Activated T-cell treated with anti-CD3 and anti-CD28 coated beads, Interleukin-2, amount 50 U/mL, for 48 hours (primary cell): Measurements from ENCODE around the gene CTNNA2.
"Not testable (repeated sequence)": the region's sequence is repeated elsewhere in the genome, so short reads cannot be mapped to it uniquely, and the experiment has no call there.

Experiments
- DNase-seq, 2 experiments: peaks; one replicate each; pipeline ENCODE4 v3.0.0-alpha.2; 2020

CTNNA2 gene

DNA sequence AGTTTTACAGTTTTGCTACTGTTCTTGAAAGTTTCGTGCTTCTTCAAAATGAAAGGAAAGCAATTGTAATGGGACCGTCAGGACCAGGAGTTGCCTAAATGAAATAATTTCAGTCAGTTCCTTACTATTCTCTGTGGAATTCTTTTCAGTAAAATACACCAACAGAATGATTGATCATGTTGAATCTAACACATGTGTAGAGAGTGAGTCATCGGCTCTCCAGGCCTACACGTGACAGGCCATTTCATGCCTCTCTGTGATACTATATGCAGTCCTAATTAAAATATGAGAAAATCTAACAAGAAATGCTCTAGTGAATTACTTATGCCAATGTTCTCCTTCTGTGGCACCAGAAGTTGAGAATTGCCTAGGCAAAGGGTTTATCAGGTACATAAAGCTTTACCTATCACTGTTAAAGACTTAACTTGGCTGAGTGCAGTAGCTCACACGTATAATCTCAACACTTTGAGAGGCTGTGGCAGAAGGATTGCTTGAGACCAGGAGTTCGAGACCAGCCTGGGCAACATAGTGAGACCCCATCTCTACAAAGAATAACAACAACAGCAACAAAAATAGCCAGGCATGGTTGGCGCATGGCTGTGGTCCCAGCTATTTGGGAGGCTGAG is 592.3 kb downstream of the CTNNA2 start:
- DNase-seq: no peak

DNA sequence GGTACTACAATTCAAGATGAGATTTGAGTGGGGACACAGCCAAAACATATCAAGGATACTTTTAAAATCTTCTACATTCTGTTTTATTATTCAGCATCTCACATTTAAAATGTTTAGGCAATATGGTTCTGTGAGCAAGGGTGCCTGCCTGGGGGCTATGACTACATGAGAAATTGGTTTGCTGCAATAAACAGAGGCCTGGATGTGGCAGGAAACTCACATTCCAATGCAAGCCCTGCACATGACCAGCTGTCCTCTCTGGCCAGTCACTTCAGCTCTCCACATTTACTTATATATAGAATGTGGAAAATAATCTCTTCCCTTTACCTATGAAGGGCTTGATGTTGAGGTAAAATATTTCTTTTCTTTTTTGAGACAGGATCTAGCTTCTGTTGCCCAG is 598.3 kb downstream of the CTNNA2 start:
- no peak for DNase-seq

- no peak for DNase-seq
Observed at GRCh38 chr2:80112790-80113189, 599.9 kb downstream of the CTNNA2 start.

DNA sequence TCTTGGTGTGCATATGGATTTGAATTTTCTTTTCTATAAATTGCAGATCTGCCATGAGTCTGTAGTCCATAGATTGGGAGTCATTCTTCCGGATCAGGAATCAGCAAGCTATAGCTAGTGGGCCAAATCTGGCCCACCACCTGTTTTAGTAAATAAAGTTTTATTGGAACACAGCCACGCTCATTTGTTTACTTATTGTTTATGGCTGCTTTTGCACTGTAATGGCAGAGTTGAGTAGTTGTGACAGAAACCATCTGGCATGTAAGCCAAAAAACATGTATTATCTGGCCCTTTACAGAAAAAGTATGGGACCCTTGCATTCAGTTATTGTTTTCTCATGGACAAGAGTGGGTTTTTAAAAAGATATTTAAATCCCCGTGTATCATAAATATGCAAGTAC is 600.5 kb downstream of the CTNNA2 start:
- DNase-seq: no peak

GRCh38 chr2:80114812-80115211 is 602.0 kb downstream of the CTNNA2 start:
- DNase-seq: no peak

DNA sequence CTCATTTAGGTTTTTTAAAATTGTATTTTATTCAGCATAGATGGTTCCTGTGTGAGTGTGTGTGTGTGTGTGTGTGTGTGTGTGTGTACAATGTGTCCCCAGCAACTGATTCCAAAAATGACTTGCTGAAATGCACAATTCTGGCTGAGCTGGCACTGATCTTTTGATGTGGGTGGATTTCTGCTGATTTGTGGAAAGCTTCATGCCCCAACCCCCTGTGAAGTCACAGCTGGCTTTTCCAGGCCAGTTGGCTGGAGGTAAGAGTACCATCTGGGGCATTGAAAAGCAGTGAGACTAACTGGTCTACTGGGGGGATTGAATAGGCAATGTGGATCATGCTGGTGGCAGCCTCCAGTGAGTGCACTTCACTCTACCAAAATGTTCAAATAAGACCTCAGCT is 604.5 kb downstream of the CTNNA2 start:
- no peak for DNase-seq

DNA sequence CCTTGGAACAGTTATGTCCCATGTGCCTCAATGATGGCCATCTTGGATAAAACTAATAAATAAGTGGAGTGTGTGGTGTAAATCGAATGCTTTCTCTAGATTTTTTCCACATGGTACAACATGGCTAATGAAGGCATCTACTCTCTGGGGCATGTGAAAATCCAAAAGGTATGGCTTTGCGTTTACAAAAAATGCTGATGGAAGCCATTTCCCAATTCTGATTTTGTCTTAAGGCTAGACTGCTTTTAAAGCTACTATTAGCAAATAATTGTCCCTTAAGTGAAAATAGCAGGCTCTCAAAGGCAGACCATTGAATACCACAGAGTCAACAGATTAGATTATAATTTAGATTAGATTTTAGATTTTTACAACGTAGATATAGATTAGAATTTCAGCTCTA is 608.0 kb downstream of the CTNNA2 start:
- DNase-seq: no peak

DNA sequence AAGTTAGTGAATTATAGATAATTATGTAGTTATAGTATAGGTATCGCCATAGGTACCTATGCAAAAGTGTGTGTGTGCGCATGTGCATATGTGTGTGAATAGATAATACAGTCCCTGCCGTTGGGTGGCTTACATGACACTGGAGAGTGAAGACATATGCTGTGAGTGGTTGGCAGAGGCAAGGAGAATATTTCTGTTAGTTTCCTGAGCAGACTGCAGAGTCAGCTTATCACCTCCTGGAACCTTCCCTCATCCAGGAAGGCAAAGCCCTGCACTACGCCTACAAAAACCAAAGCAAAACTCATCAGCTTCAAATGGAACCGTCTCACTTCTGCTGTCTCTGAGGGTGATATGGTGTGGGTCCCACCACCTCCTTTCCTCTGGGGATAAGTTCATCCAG is 609.8 kb downstream of the CTNNA2 start:
- DNase-seq: no peak

GRCh38 chr2:80126596-80127189 is 613.8 kb downstream of the CTNNA2 start:
- no peak for DNase-seq

DNA sequence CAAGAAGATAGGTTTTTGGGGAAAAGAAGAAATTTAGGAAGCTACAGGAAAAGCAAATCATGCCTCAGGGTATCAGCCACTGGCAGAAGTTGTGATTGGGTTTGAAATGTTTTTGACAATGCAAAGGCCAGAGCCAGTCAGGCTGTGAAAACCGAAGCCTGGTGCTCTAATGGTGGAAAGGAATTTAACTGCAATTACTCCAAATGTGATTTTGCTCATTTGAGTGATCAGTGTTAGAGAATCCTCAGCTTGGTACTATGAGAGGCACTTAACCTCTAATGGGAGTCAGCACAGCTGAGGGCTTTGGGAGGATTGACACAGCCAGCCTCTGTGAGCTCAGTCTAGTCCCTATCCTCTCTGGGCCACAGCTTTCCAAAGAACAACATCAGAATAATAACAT is 615.2 kb downstream of the CTNNA2 start:
- DNase-seq: no peak

DNA sequence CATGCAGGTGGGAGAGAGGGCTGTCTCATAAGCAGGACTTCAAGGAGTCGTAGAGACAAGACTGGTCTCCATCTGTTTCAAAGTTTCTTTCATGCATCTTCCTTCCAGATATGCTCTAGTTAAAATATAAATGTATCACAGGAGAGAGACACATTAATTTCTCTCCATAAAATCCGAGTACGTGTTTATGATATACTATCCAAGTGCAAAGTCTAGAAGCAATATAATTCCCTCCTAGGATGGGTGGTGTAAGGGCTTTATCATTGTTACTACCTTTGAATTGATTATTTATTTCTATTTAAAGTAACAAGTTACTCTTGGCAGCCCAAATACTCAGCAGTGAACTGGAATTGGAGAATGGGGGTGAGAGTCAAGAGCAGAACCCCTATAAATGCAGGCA is 619.4 kb downstream of the CTNNA2 start:
- no peak for DNase-seq

- no peak for DNase-seq
Observed at GRCh38 chr2:80135001-80135400, 622.1 kb downstream of the CTNNA2 start.

GRCh38 chr2:80136338-80136737 is 623.5 kb downstream of the CTNNA2 start:
- no peak for DNase-seq

GRCh38 chr2:80139001-80139400 is 626.1 kb downstream of the CTNNA2 start:
- no peak for DNase-seq

DNA sequence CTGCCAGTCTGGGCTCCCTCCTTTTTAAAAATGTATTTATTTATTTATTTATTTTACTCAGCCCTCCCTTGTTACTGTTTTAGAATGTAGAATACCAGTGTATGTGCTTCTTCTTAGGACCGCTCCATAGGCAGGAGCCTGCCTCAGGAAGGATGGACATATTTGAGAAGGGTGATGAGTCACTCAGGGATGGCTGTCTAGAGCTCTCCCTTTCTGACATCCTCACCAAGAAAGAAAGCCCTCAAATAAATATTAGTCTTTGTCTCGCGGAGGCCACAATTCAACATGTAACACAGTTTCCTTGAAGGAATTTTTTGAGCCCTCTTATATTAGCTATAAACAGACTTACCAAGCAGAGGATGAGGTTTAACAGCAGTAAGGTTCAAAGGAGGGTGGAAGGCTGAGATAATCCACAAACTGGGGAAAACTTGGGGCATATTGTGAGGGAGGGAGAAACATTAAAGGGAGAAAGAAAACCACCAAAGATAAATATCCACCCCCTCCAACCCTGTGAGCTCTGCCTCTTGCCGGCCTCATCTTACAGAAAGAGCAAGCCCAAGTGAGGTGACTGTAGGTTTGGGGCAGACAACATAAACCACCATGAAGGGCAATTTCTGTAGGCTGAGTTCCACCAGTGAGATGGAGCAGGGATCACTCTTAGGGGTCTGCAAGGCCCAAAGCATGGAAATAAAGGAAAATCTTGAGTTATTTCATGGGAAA is 628.3 kb downstream of the CTNNA2 start:
- no peak for DNase-seq

DNA sequence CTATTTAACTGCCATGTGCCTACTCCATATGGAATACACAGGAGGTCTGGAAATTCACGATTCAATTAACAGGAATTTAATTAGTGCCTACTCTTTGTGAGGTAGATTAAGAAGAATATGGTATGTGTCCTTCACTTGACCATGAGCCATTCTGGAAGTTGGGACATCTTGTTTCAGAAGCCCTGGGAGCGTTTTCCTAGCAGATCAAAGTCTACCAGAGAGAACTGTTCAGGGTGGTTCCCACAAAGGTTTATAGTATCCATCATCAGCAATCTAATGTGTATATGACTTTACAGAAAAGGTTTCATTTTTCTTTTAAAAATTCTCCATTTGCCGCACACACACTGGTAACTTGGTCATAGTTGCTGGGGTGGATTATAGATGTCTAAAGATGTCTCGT is 632.6 kb downstream of the CTNNA2 start:
- DNase-seq: no peak

- DNase-seq: not testable (repeated sequence)
Observed at GRCh38 chr2:80146757-80147156, 633.9 kb downstream of the CTNNA2 start.

DNA sequence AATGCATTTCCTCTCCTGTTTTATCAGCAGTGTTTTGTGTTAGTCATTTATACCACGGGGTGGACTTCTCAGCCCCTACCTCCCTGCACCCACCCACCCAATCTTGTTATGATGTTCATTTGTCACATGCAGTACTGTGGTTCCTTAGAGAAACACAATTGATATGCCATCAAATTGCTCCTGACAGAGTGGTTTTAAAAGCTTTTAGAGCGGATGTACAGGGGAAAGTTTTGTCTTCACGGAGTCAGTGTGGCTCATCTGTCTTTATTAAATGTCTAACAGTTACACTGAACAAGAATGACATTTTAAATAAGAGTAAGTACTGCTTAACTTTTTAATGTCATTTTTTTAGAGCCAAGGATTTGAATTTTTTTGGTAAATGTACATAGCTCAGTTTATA is 634.8 kb downstream of the CTNNA2 start:
- no peak for DNase-seq

- DNase-seq: no peak
Observed at GRCh38 chr2:80148906-80149305, 636.1 kb downstream of the CTNNA2 start.

GRCh38 chr2:80149991-80150390 is 637.1 kb downstream of the CTNNA2 start:
- no peak for DNase-seq

GRCh38 chr2:80151248-80151647 is 638.4 kb downstream of the CTNNA2 start:
- DNase-seq: no peak

GRCh38 chr2:80151651-80152050 is 638.8 kb downstream of the CTNNA2 start:
- DNase-seq: no peak

DNA sequence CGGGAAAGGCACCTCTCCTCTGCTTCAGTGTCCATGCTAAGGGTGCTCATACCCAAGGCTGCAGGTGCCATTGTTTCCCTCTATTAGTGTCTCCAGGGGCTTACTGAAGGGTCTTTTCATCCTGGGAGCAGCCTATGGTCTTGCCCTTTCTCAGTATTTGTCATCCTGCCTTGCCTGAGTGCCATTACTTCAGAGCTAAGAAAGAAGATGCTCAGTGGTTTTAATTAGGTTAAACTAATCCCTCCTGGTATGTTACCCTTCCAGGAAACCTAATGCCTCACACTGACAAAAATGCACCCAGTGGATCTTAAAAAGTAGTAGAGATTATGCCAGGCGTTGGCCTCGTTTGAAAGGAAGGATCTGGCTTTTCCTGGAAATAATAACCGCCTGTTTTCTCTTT is 640.3 kb downstream of the CTNNA2 start:
- DNase-seq: no peak

DNA sequence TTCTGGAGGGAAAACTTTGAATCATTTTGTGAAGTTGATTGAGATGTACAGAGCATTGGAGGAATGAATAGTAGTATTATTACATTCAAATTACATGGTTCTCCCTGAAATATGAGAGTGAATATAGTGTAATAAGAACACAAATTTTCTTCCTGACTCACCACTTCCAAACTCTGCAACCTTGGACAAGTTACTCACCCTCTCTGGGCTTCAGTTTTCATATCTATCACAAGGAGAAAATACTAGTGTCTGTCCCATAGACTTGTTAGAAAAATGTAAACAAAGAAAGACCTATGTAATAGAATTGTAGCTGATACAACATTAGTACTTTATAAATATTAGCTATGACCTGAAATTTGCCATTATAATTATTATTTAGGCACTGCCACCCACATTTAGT is 640.9 kb downstream of the CTNNA2 start:
- DNase-seq: no peak
